Osteoblast (primary cell): Measurements from ENCODE around the gene PDE9A. TPM values are rescaled to one million over a fixed set of nuclear protein-coding genes. Genes with fewer than 3 reads are reported as not detected.

Experiments
- DNase-seq: peaks from one replicate; pipeline ENCODE4 v3.0.0; 2011; ENCODE audit warnings: low spot score, mixed read lengths; ENCODE audit not compliant: insufficient read length; ENCODE audit errors: missing footprints
- H2AFZ ChIP-seq: 2 replicates; pipeline ENCODE4 v1.6.0; 2011; ENCODE audit warnings: mild to moderate bottlenecking, low read length
- H3K27ac ChIP-seq: 2 replicates; pipeline ENCODE4 v1.5.1; 2011; ENCODE audit warnings: mild to moderate bottlenecking, low read depth, low read length, moderate library complexity
- H3K27me3 ChIP-seq: 2 replicates; pipeline ENCODE4 v1.6.0; 2012; ENCODE audit warnings: mild to moderate bottlenecking, control low read depth, inconsistent platforms, low read length, moderate library complexity; ENCODE audit not compliant: insufficient read depth
- H3K36me3 ChIP-seq: 2 replicates; pipeline ENCODE4 v1.5.1; 2011; ENCODE audit warnings: mild to moderate bottlenecking, low read length, control low read depth, moderate library complexity; ENCODE audit not compliant: insufficient read depth
- H3K4me1 ChIP-seq: 2 replicates; pipeline ENCODE4 v1.5.1; 2011; ENCODE audit warnings: mild to moderate bottlenecking, low read length, control low read depth, moderate library complexity; ENCODE audit not compliant: insufficient read depth
- H3K4me2 ChIP-seq: 2 replicates; pipeline ENCODE4 v1.6.0; 2011; ENCODE audit warnings: mild to moderate bottlenecking, low read length; ENCODE audit not compliant: insufficient read depth
- H3K4me3 ChIP-seq: fragments of 200-600 bp; sonication (generic); 3 replicates; pipeline ENCODE4 v1.5.1; 2012; ENCODE audit warnings: mild to moderate bottlenecking, low read length, inconsistent platforms; ENCODE audit not compliant: insufficient read depth
- H3K79me2 ChIP-seq: 2 replicates; pipeline ENCODE4 v1.6.0; 2012; ENCODE audit warnings: mild to moderate bottlenecking, low read length, control low read depth, inconsistent platforms; ENCODE audit not compliant: insufficient read depth
- H3K9me3 ChIP-seq: 2 replicates; pipeline ENCODE4 v1.5.1; 2011; ENCODE audit warnings: low read depth, low read length, control low read depth
- H4K20me1 ChIP-seq: 2 replicates; pipeline ENCODE4 v1.6.0; 2012; ENCODE audit warnings: mild to moderate bottlenecking, low read length, control low read depth; ENCODE audit not compliant: insufficient read depth
- total RNA-seq: library from RNA; depleted of rRNA; stranded (reverse); fragments of >200 nt; gene quantifications from 2 replicates; pipeline ENCODE4 v1.2.3, GENCODE V29; 2012
- TF ChIP-seq, protein P1 (sequence below): IDR thresholded peaks from 2 replicates; pipeline ENCODE4 v1.5.1; 2011; ENCODE audit warnings: mild to moderate bottlenecking, low read depth, low read length, moderate library complexity; ENCODE audit errors: extremely low read depth

PDE9A gene
- total RNA-seq, 1 donor, result 0.36 TPM

DNA sequence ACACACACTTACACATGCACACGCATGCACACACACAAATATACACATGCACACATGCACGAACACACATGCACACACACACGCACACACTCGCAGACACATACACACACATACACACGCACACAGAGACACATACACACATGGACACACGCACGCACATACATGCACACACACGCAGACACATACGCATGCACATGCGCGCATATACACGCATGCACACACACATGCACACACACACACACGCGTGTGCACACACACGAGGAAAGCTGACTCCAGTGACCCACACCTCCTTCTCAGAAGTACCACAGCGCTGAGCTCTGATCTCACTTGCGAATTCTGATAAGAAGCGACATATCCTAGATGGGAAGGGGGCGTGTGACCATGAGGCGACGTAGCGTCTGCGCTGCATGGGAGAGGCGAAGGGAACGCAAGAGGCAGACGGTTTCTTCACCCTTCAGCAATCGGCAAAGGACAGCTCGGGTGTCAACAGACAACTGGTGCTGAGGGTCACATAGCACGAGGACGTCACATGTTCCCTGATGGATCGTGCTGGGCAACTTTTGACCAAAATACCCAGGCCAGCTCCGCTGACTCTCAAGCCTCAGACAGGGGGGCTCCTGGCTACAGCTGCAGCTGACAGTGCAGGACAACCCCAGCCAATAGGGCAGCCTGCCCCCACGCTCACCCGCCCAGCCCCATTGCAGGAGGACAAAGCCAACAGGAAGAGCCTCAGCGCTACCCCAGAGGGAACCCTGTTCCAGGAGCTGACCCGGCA lies 16.0 kb upstream of the PDE9A start:
- TF ChIP-seq, protein P1, sequence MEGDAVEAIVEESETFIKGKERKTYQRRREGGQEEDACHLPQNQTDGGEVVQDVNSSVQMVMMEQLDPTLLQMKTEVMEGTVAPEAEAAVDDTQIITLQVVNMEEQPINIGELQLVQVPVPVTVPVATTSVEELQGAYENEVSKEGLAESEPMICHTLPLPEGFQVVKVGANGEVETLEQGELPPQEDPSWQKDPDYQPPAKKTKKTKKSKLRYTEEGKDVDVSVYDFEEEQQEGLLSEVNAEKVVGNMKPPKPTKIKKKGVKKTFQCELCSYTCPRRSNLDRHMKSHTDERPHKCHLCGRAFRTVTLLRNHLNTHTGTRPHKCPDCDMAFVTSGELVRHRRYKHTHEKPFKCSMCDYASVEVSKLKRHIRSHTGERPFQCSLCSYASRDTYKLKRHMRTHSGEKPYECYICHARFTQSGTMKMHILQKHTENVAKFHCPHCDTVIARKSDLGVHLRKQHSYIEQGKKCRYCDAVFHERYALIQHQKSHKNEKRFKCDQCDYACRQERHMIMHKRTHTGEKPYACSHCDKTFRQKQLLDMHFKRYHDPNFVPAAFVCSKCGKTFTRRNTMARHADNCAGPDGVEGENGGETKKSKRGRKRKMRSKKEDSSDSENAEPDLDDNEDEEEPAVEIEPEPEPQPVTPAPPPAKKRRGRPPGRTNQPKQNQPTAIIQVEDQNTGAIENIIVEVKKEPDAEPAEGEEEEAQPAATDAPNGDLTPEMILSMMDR, result no peak
- H3K4me1 ChIP-seq, result peaks cover 18% of the 10 kb centered on the region
- H3K4me2 ChIP-seq, result no peak overlapping the region
- no peak overlapping the region for H3K4me3 ChIP-seq
- H3K36me3 ChIP-seq, result no peaks in the 10 kb centered on the region
- H3K27ac ChIP-seq, result no peak overlapping the region
- H4K20me1 ChIP-seq, result no peaks in the 10 kb centered on the region
- H3K27me3 ChIP-seq, result peaks cover 35% of the 10 kb centered on the region
- no peak overlapping the region for H2AFZ ChIP-seq
- no peak for DNase-seq
- H3K9me3 ChIP-seq, result no peaks in the 10 kb centered on the region
- H3K79me2 ChIP-seq, result no peaks in the 10 kb centered on the region

DNA sequence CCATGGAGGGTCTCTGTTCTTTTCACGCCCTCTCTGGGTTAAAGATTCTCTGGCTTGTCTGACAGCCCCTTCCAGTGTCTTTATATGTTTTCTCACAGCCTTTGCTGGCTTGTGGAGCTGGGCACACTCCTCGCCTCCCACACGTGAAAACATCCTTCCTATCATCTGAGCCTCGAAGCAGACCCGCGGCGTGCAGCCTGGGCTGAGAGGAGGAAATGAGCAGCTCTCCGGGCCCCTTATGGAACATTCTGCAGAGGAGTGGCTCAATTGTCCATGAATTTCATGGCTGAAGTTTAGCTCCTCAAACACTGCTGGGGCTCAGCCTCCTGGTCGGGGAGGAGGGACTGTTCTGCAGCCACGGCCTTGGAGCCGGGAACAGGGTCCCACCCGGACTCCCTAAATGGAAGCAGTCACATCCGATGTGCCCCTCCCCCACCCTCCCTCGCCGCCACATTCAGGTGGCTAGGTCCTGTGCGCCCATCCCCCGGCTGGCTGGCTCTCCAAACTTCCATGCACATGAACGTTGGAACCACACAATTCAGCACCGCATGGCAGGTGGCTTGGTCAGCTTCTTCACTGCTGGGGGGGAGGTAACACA lies 15.1 kb upstream of the PDE9A start:
- H3K4me2 ChIP-seq, result no peak overlapping the region
- no peaks in the 10 kb centered on the region for H3K36me3 ChIP-seq
- H3K4me1 ChIP-seq, result peaks cover 18% of the 10 kb centered on the region
- H3K9me3 ChIP-seq, result no peaks in the 10 kb centered on the region
- TF ChIP-seq, protein P1, result no peak
- H3K79me2 ChIP-seq, result no peaks in the 10 kb centered on the region
- no peak overlapping the region for H2AFZ ChIP-seq
- no peaks in the 10 kb centered on the region for H4K20me1 ChIP-seq
- H3K4me3 ChIP-seq, result no peak overlapping the region
- peaks cover 40% of the 10 kb centered on the region for H3K27me3 ChIP-seq
- H3K27ac ChIP-seq, result no peak overlapping the region
- no peak for DNase-seq

DNA sequence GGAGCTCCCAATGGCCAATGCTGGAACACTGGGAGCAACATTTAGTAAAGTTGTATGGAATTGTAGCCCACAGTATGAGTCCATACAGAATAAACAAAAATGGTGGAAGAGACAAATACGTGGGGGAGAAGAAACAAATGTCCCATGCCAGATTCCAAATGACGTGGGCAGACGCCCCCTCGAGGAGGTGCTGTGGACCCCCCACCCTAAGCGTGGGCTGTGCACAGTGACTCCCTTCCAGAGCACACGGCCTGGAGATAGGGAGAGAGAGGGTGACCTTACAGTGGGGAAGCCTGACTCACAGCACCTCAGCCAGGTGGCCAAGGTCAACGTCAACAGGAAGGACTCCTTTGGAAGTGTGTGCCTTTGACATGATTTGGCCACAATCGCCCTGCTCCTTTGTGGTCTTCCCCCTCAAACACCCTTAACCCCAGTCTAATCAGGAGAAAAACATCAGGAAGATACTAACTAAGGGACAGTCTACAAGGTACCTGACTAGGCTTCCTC lies 13.7 kb upstream of the PDE9A start:
- peaks cover 40% of the 10 kb centered on the region for H3K27me3 ChIP-seq
- H2AFZ ChIP-seq, result no peak overlapping the region
- no peak for DNase-seq
- no peaks in the 10 kb centered on the region for H3K36me3 ChIP-seq
- H3K4me3 ChIP-seq, result no peak overlapping the region
- peaks cover 18% of the 10 kb centered on the region for H3K4me1 ChIP-seq
- TF ChIP-seq, protein P1, result no peak
- H3K4me2 ChIP-seq, result no peak overlapping the region
- no peak overlapping the region for H3K27ac ChIP-seq
- H3K79me2 ChIP-seq, result no peaks in the 10 kb centered on the region
- H4K20me1 ChIP-seq, result no peaks in the 10 kb centered on the region
- H3K9me3 ChIP-seq, result no peaks in the 10 kb centered on the region

DNA sequence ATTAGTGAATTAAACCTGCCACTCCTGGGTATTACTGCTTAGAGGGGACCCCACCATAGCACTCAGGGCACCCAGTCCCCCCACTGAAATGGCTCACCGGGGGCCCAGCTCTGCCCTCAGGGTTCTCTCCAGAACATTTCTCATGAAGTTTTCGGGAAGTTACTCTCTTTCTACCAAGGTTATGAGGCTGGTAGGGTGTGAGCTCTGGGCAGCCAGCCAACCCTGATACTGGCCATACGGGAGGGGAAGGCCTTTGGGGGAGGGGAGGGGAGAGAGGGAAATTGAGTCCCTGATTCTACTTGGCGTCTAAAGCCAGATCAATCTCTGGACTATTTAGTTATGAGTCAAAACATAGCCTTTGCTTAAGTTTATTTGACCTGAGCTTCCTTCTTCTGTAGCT lies 12.9 kb upstream of the PDE9A start:
- Histone ChIP-seq H3K27me3 (peaks cover 40% of the 10 kb centered on the region), H3K4me2 (no peak overlapping the region), H3K79me2 (no peaks in the 10 kb centered on the region)

More for the DNA sequence above, 12.9 kb upstream of the PDE9A start:
- Histone ChIP-seq H4K20me1 (no peaks in the 10 kb centered on the region), H3K4me1 (peaks cover 18% of the 10 kb centered on the region), H2AFZ (no peak overlapping the region), H3K4me3 (no peak overlapping the region), H3K9me3 (no peaks in the 10 kb centered on the region), H3K36me3 (no peaks in the 10 kb centered on the region), H3K27ac (no peak overlapping the region)
- DNase-seq, result no peak
- TF ChIP-seq, protein P1, result no peak
